ENCODE data around the gene OXCT1. TPM values are rescaled to one million over a fixed set of nuclear protein-coding genes. Genes with fewer than 3 reads are reported as not detected.

OXCT1 gene
- total and polyA plus RNA-seq, 2 of the 8 experiments (the other 6 are each of a cell fraction or from before 2014, with no cell fraction given) = 10.1 to 28.2 TPM

DNA sequence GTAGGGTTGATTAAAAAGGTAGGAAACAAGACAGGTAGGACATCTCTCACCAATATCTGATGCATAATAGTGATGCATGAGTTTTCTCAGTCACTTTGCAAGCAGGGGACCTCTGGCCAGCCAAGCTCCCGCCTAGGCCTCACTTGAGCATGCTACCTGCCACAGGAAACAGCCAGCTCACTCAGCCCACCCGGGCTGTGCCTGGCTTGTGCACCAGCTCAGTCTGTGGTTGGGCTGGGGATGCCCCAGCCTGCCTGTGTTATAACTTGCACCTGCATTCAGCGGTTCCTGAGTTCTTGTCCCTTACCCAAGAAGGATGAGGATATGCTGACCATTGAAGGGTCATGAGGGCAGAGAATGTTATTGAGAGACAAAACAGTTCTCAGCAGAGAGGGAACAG, 187.0 kb downstream of the OXCT1 start:
- FAIRE-seq (no peak), DNase-seq (ENCODE audit: low read depth in 1 of 2, low spot score in 2 of 2) (no peak)
- no peaks in the 10 kb centered on the region for H4K20me1 ChIP-seq (replicated peaks in 1 of 2; ENCODE audit: control insufficient read depth in 1 of 2, insufficient read depth in 2 of 2, low read length in 2 of 2)
- no peak overlapping the region for H4K8ac ChIP-seq (ENCODE audit: extremely low read depth, insufficient read depth, low read length)
- no peaks in the 10 kb centered on the region for H3K79me2 ChIP-seq (ENCODE audit: control insufficient read depth in 1 of 2, insufficient read depth in 2 of 2, low read length in 2 of 2)
- no peak overlapping the region for H4K5ac ChIP-seq (ENCODE audit: insufficient read length, low read depth, low read length)
- H3K56ac ChIP-seq (replicated peaks; ENCODE audit: insufficient read length, low read depth, low read length) = no peak overlapping the region
- no peak overlapping the region for H3K4me2 ChIP-seq (ENCODE audit: insufficient read depth in 1 of 2, low read depth in 2 of 2, low read length in 2 of 2)
- H3K36me3 ChIP-seq (ENCODE audit: control insufficient read depth in 2 of 4, insufficient read depth in 4 of 4, low read length in 3 of 4) = no peaks in the 10 kb centered on the region
- H2AK5ac ChIP-seq (ENCODE audit: low read depth, low read length) = no peak overlapping the region
- no peak overlapping the region for H3K18ac ChIP-seq (ENCODE audit: extremely low read depth, low read length)
- H3K27ac ChIP-seq (ENCODE audit: low read depth, low read length) = no peak overlapping the region
- no peak overlapping the region for H3K4me3 ChIP-seq (ENCODE audit: extremely low read depth in 1 of 4, insufficient read depth in 2 of 4, low read depth in 3 of 4, low read length in 4 of 4)
- no peak overlapping the region for H3K23ac ChIP-seq (ENCODE audit: insufficient read length)
- no peak overlapping the region for H3K14ac ChIP-seq (ENCODE audit: insufficient read length)
- 95% methylated on average over 3 of the region's 3 CpGs; no CpG with 5 or more reads in 1 of the 2 experiments for WGBS, 2 experiments (ENCODE audit: extremely low coverage in 1 of 2, insufficient coverage in 1 of 2, insufficient read length in 1 of 2, insufficient replicate concordance in 2 of 2, low coverage in 1 of 2, low lambda C conversion rate in 2 of 2, missing lambda C conversion rate in 1 of 2)
- CTCF ChIA-PET (ENCODE audit: partially characterized antibody) = interaction anchor here (1.0 kb wide), 2 partner anchors 13 to 46 kb away, joined by 3 read pairs; no protein-coding TSS in a partner anchor
- no peaks in the 10 kb centered on the region for H3K79me1 ChIP-seq (ENCODE audit: low read depth, low read length)
- H3K4ac ChIP-seq (replicated peaks; ENCODE audit: insufficient read length, low read depth, low read length) = no peak overlapping the region
- H2AFZ ChIP-seq (ENCODE audit: low read length) = peak overlapping the region; percentile 57; the same call in 1 of the 2 replicates
- no peak overlapping the region for H3K9ac ChIP-seq (replicated peaks in 1 of 4; ENCODE audit: extremely low read depth in 1 of 4, low read depth in 3 of 4, low read length in 3 of 4)
- H2BK12ac ChIP-seq (ENCODE audit: low read depth, low read length) = no peak overlapping the region
- no peaks in the 10 kb centered on the region for H3K23me2 ChIP-seq (ENCODE audit: low read depth, low read length)
- POLR2A ChIA-PET (ENCODE audit: partially characterized antibody) = no interaction called here
- no peak overlapping the region for H2BK120ac ChIP-seq (replicated peaks; ENCODE audit: low read depth, low read length)
- H2BK5ac ChIP-seq (ENCODE audit: low read depth, low read length) = no peak overlapping the region
- H2BK20ac ChIP-seq (ENCODE audit: low read length) = no peak overlapping the region
- no peaks in the 10 kb centered on the region for H3K27me3 ChIP-seq (replicated peaks in 1 of 4; ENCODE audit: control insufficient read depth in 3 of 4, extremely low read depth in 1 of 4, insufficient read depth in 3 of 4, low read length in 3 of 4)
- no peaks in the 10 kb centered on the region for H3K4me1 ChIP-seq (replicated peaks in 1 of 4; ENCODE audit: control insufficient read depth in 3 of 4, insufficient read depth in 4 of 4, low read length in 3 of 4)
- H2BK15ac ChIP-seq (ENCODE audit: low read length) = no peak overlapping the region
- H4K91ac ChIP-seq (replicated peaks; ENCODE audit: insufficient read length, low read length) = no peak overlapping the region
- 0 out of 4 replicates have a peak, but pooled peaks cover 3 to 4% of the 10 kb centered on the region in 2 experiments for H3K9me3 ChIP-seq (ENCODE audit: insufficient read depth in 2 of 2, low read depth in 1 of 2, low read length in 1 of 2)
- TF ChIP-seq CHD2 (IDR thresholded peaks at IDR 0.05; ENCODE audit: low read length) (no peak), RXRA (IDR thresholded peaks at IDR 0.05; ENCODE audit: insufficient read depth, low read depth, low read length) (no peak), TAF7 (optimal IDR thresholded peaks at IDR 0.05; ENCODE audit: borderline replicate concordance, low read depth, low read length) (no peak), CBX8 (IDR thresholded peaks at IDR 0.05; ENCODE audit: borderline replicate concordance, low read depth, low read length) (no peak), HDAC6 (IDR thresholded peaks at IDR 0.05; ENCODE audit: low read depth, low read length) (no peak), TEAD4 (IDR thresholded peaks at IDR 0.05; ENCODE audit: low read depth, low read length) (no peak), KDM1A (IDR thresholded peaks at IDR 0.05; ENCODE audit: borderline replicate concordance, low read length) (no peak), NRF1 (IDR thresholded peaks at IDR 0.05; ENCODE audit: low read depth, low read length) (no peak), NANOG (IDR thresholded peaks at IDR 0.05; ENCODE audit: insufficient read depth, low read depth, low read length, poor library complexity, severe bottlenecking) (no peak), PHF8 (conservative IDR thresholded peaks at IDR 0.05; ENCODE audit: low read depth, low read length) (no peak), HDAC2 (IDR thresholded peaks at IDR 0.05; ENCODE audit: borderline replicate concordance in 1 of 2, low read depth in 2 of 2, low read length in 2 of 2) (no peak), MAX (IDR thresholded peaks at IDR 0.05) (no peak), SIRT6 (IDR thresholded peaks at IDR 0.05; ENCODE audit: low read length) (no peak)

All from H1 (cell line).